Measurements from ENCODE around the gene IVNS1ABP. TPM values are rescaled to one million over a fixed set of nuclear protein-coding genes. Genes with fewer than 3 reads are reported as not detected.

Gene IVNS1ABP
- total RNA-seq, 1 donor from 2014 or later: 88.6 TPM

DNA sequence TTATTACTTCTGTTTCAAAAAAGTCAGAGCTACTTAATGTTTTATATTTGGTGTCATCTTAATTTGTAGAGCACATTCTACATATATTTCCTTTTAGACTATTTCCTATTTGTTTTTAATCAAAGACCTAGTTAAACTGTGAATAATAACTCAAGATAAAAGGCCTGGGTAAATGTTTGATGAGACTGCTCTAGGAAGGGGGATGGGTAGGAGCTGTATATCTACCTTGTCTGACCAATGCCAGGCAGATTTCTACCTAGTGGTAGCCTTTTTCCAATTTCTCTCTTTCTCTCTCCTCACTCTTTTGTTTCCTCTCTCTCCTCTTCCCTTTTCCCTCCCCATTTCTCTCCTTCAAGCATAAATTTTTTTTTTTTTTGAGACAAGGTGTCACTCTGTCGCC, 31.9 kb upstream of the IVNS1ABP start:
- no peak overlapping the region for H3K27ac ChIP-seq
- H3K4me3 ChIP-seq: no peak overlapping the region
- DNase-seq (no peak), ATAC-seq (no peak)
- TF ChIP-seq, protein P1, sequence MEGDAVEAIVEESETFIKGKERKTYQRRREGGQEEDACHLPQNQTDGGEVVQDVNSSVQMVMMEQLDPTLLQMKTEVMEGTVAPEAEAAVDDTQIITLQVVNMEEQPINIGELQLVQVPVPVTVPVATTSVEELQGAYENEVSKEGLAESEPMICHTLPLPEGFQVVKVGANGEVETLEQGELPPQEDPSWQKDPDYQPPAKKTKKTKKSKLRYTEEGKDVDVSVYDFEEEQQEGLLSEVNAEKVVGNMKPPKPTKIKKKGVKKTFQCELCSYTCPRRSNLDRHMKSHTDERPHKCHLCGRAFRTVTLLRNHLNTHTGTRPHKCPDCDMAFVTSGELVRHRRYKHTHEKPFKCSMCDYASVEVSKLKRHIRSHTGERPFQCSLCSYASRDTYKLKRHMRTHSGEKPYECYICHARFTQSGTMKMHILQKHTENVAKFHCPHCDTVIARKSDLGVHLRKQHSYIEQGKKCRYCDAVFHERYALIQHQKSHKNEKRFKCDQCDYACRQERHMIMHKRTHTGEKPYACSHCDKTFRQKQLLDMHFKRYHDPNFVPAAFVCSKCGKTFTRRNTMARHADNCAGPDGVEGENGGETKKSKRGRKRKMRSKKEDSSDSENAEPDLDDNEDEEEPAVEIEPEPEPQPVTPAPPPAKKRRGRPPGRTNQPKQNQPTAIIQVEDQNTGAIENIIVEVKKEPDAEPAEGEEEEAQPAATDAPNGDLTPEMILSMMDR (IDR thresholded peaks at IDR 0.05): no peak
- H3K36me3 ChIP-seq: no peaks in the 10 kb centered on the region
- intact Hi-C loops (cut with DNase I): no loop called here
- H3K4me1 ChIP-seq: no peaks in the 10 kb centered on the region
- no peaks in the 10 kb centered on the region for H3K9me3 ChIP-seq
- H3K27me3 ChIP-seq: no peaks in the 10 kb centered on the region

DNA sequence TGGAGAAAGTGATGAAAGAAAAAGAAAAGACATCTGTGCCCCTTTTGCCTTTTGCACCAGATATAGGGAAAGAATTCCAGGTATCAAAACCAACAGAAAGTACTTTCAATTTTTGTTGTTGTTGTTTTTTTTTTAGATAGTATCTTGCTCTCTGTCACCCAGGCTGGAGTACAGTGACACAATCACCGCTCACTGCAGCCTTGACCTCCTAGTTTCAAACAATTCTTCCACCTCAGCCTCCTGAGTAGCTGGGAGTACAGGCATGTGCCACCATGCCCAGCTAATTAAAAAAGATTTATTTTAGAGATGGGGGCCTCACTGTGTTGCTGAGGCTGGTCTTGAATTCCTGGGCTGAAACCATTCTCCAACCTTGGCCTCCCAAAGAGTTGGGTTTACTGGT, 31.3 kb upstream of the IVNS1ABP start:
- no peaks in the 10 kb centered on the region for H3K27me3 ChIP-seq
- no peak overlapping the region for H3K27ac ChIP-seq
- H3K4me3 ChIP-seq: no peak overlapping the region
- no peak for ATAC-seq
- TF ChIP-seq, protein P1 (IDR thresholded peaks at IDR 0.05): no peak
- intact Hi-C loops (cut with DNase I): no loop called here
- no peaks in the 10 kb centered on the region for H3K4me1 ChIP-seq
- H3K9me3 ChIP-seq: no peaks in the 10 kb centered on the region
- no peaks in the 10 kb centered on the region for H3K36me3 ChIP-seq
- no peak for DNase-seq

DNA sequence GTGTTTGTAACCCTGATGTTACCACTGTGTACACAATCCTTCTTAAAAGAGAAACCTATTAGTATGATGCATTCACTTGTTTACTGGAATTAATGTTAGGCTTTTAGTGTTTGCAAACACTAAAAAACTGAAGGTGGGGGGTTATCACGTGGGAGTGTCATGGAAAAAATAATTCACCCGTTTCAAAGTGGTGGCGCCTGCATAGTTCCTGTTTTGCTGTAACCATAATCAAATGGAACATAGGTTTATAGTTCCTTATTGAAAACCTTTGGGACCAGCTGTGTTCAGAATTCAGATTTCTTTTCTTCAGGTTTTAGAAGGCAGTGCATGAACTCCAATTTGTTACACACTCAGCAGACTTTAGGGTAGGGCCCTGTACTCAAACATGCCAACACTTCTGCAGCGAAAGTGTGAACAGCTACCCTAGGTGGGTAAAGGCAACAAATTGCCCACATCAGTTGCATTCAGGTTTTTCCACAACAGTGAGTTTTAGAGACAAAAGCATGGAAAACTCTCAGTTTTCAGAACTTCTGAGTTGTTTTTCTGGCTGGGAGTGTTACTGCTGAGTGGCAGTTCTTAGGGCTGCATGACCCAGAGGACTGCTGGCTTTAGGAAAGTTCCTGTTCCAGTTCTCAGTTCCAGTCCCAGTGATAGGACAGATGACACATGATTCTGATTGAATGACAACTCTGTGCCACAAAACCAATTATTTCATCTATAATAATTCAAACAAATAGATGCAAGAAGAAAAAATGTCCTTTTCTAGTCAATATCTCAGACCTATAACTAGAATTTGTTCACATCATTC, 29.1 kb upstream of the IVNS1ABP start:
- H3K36me3 ChIP-seq: no peaks in the 10 kb centered on the region
- TF ChIP-seq, protein P1 (IDR thresholded peaks at IDR 0.05): no peak
- no peak overlapping the region for H3K27ac ChIP-seq
- no peak overlapping the region for H3K4me3 ChIP-seq
- no peak for DNase-seq
- ATAC-seq: peak; percentile 61
- H3K4me1 ChIP-seq: no peaks in the 10 kb centered on the region
- intact Hi-C loops (cut with DNase I): no loop called here
- no peaks in the 10 kb centered on the region for H3K27me3 ChIP-seq
- no peaks in the 10 kb centered on the region for H3K9me3 ChIP-seq

DNA sequence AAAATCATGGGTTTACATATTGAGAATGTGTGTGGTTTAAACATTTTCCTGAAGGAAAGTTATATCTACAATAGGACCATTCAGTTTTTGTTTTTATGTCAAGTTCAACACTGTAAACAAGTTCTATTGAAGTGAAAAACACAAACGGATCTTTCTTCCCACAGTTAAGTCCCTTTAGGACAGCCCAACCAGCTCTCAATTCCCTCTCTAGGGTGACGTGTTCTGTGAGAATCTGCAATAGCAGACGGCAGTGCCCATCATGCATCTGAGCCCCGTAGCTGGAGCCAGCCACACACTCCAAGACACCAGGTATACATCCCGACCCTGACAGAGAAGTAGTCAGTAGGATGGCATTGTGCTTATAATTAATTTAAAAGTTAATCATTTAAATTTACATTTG, 26.3 kb upstream of the IVNS1ABP start:
- ATAC-seq (no peak), DNase-seq (no peak)
- intact Hi-C loops (cut with DNase I): no loop called here
- TF ChIP-seq, protein P1 (IDR thresholded peaks at IDR 0.05): no peak
- Histone ChIP-seq H3K36me3 (no peaks in the 10 kb centered on the region), H3K27me3 (no peaks in the 10 kb centered on the region), H3K4me3 (no peak overlapping the region), H3K9me3 (no peaks in the 10 kb centered on the region), H3K4me1 (peaks cover 7% of the 10 kb centered on the region), H3K27ac (no peak overlapping the region)

DNA sequence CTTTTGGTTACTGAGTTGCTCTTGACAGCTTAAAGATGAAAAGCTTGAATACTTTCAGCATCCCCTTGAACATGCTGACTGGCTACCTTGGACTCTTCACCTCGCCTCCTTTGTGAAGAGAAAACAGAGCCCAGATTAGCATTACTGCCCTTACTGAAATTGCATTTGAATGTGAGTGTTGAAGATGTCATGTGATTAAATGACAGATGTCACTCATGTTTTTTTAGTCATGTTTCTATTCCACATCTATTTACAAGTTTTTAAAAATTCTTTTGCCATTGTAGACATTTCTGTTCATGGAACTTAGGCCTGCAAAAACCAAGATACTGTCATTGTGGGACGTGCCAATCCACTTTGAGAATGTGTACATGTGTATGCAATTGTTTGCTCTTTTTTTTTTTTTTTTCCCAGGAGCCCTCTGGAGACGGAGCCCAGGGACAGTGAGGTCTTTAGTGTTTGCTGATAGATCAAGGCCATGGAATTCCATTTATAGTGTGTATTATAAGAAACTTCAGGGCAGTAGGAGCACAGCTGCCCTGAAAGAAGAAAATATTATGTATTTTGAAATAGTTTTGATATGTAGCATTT, 25.7 kb upstream of the IVNS1ABP start:
- Histone ChIP-seq H3K27me3 (no peaks in the 10 kb centered on the region), H3K36me3 (no peaks in the 10 kb centered on the region), H3K4me3 (no peak overlapping the region), H3K27ac (no peak overlapping the region), H3K4me1 (peaks cover 10% of the 10 kb centered on the region), H3K9me3 (no peaks in the 10 kb centered on the region)
- DNase-seq: no peak
- TF ChIP-seq, protein P1 (IDR thresholded peaks at IDR 0.05): no peak
- no peak for ATAC-seq
- intact Hi-C loops (cut with DNase I): no loop called here
